Smooth muscle cell (in vitro differentiated cells): ENCODE data around the gene PIEZO2. TPM values are rescaled to one million over a fixed set of nuclear protein-coding genes. Genes with fewer than 3 reads are reported as not detected.

Experiments
- DNase-seq: peaks from one replicate; lab custom pipeline; 2025; ENCODE audit not compliant: unreplicated experiment; lab: John Stamatoyannopoulos, UW
- H2AFZ ChIP-seq: fragments of 200-600 bp; sonication (generic); 2 replicates; pipeline ENCODE4 v1.6.0; 2016; ENCODE audit warnings: antibody characterized with exemption, low read depth, mild to moderate bottlenecking
- H3F3A ChIP-seq: fragments of 200-600 bp; sonication (generic); 2 replicates; pipeline ENCODE4 v1.6.0; 2017; ENCODE audit warnings: antibody characterized with exemption, low read depth
- H3K27ac ChIP-seq: fragments of 200-600 bp; sonication (generic); 2 replicates; pipeline ENCODE4 v1.5.1; 2016; ENCODE audit warnings: low read depth, mild to moderate bottlenecking
- H3K27me3 ChIP-seq: fragments of 200-600 bp; sonication (generic); 2 replicates; pipeline ENCODE4 v1.6.1; 2016; ENCODE audit warnings: low read depth, mild to moderate bottlenecking
- H3K36me3 ChIP-seq: fragments of 200-600 bp; sonication (generic); 2 replicates; pipeline ENCODE4 v1.5.1; 2016; ENCODE audit warnings: low read depth
- H3K4me1 ChIP-seq: fragments of 200-600 bp; sonication (generic); 2 replicates; pipeline ENCODE4 v1.5.1; 2016; ENCODE audit warnings: low read depth
- H3K4me2 ChIP-seq: fragments of 200-600 bp; sonication (generic); 2 replicates; pipeline ENCODE4 v1.6.0; 2016; ENCODE audit warnings: mild to moderate bottlenecking
- H3K4me3 ChIP-seq: fragments of 200-600 bp; sonication (generic); 2 replicates; pipeline ENCODE4 v1.5.1; 2016; ENCODE audit warnings: mild to moderate bottlenecking
- H3K79me2 ChIP-seq: fragments of 200-600 bp; sonication (generic); 2 replicates; pipeline ENCODE4 v1.6.0; 2016; ENCODE audit warnings: low read depth, mild to moderate bottlenecking
- H3K9ac ChIP-seq: fragments of 200-600 bp; sonication (generic); 2 replicates; pipeline ENCODE4 v1.6.0; 2016; ENCODE audit warnings: low read depth
- H3K9me3 ChIP-seq: fragments of 200-600 bp; sonication (generic); replicated peaks from 2 replicates; pipeline ENCODE4 v1.5.1; 2016; ENCODE audit warnings: low read depth
- H4K20me1 ChIP-seq: fragments of 200-600 bp; sonication (generic); 2 replicates; pipeline ENCODE4 v1.6.0; 2016; ENCODE audit warnings: low read depth
- WGBS: methylation state at CpG from one replicate; pipeline ENCODE4 v1.1.7; 2016; ENCODE audit warnings: low lambda C conversion rate; 5-methylcytosine and 5-hydroxymethylcytosine counted together
- polyA plus RNA-seq: library from polyadenylated mRNA; unstranded; fragments of >200 nt; fragmentation: Nextera tagmentation; extraction: Ambion mirVana; gene quantifications from 2 replicates; pipeline ENCODE4 v1.2.1, GENCODE V29; 2016
- total RNA-seq: library from RNA; depleted of rRNA; stranded (reverse); fragments of >200 nt; gene quantifications from 2 replicates; pipeline ENCODE4 v1.2.3, GENCODE V29; 2014
- TF ChIP-seq, protein P1 (sequence below): fragments of 200-600 bp; sonication (generic); IDR thresholded peaks from 2 replicates; pipeline ENCODE4 v1.5.1; 2017; ENCODE audit warnings: borderline replicate concordance, mild to moderate bottlenecking, antibody characterized with exemption; ENCODE audit not compliant: insufficient read depth, poor library complexity, severe bottlenecking

Gene PIEZO2
- total and polyA plus RNA-seq, 2 experiments from 2014 or later, result 1.3 to 4.7 TPM

GRCh38 chr18:11148680-11149440, 509 bp downstream of the PIEZO2 start:
- Histone ChIP-seq H3K4me3 (peak overlapping the region; percentile 64), H3K36me3 (no peaks in the 10 kb centered on the region), H3K4me1 (peaks cover 10% of the 10 kb centered on the region), H3K9me3 (no peaks in the 10 kb centered on the region), H2AFZ (peak overlapping the region; percentile 90), H3K4me2 (peak overlapping the region; percentile 97), H3F3A (no peaks in the 10 kb centered on the region), H3K79me2 (no peaks in the 10 kb centered on the region), H3K9ac (no peak overlapping the region), H4K20me1 (no peaks in the 10 kb centered on the region), H3K27me3 (peaks cover 85% of the 10 kb centered on the region), H3K27ac (no peak overlapping the region)
- WGBS, result 2% methylated on average over 48 of the region's 86 CpGs
- TF ChIP-seq, protein P1, sequence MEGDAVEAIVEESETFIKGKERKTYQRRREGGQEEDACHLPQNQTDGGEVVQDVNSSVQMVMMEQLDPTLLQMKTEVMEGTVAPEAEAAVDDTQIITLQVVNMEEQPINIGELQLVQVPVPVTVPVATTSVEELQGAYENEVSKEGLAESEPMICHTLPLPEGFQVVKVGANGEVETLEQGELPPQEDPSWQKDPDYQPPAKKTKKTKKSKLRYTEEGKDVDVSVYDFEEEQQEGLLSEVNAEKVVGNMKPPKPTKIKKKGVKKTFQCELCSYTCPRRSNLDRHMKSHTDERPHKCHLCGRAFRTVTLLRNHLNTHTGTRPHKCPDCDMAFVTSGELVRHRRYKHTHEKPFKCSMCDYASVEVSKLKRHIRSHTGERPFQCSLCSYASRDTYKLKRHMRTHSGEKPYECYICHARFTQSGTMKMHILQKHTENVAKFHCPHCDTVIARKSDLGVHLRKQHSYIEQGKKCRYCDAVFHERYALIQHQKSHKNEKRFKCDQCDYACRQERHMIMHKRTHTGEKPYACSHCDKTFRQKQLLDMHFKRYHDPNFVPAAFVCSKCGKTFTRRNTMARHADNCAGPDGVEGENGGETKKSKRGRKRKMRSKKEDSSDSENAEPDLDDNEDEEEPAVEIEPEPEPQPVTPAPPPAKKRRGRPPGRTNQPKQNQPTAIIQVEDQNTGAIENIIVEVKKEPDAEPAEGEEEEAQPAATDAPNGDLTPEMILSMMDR, result no peak
- DNase-seq, result no peak

DNA sequence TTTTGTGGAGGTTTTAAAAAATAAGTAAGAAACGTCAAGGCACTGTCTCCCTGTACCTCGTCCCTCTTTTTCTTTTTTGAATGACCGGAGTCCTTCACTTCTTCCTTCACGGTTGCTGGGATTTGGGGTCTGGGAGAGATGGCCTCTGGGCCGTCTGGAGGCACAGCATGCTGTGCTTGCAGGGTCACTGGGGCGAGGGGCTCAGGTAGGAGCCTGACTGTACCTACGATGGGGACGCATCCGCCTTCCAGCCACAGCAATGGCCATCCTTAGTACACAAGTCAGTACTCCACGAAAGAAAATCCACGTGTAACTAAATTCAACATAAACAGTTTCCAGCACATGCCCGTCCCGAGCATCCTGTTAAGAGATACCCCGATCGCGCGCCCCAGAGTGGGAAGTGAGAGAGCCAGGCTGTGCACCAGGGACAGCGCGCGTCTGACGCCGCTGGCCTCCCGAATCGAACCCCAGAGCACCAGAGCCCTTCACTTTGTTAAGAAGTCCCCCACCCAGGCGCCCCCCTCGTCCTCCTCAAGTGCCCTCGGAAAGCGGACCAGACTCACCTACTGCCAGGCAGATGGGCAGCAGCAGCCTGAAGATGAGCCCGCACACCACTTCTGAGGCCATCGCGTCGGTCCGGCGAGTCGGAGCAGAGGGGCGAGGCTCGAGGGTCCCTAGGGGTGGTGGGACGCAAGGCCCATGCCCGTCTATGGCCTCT, 1.2 kb downstream of the PIEZO2 start:
- Histone ChIP-seq H3K36me3 (no peaks in the 10 kb centered on the region), H3K4me2 (peak overlapping the region; percentile 97), H4K20me1 (no peaks in the 10 kb centered on the region), H3K9me3 (no peaks in the 10 kb centered on the region), H3K9ac (no peak overlapping the region), H3K4me1 (peaks cover 10% of the 10 kb centered on the region), H3K27ac (no peak overlapping the region), H3K79me2 (no peaks in the 10 kb centered on the region), H3K4me3 (peak overlapping the region; percentile 64), H3K27me3 (peaks cover 85% of the 10 kb centered on the region), H3F3A (no peaks in the 10 kb centered on the region), H2AFZ (peak overlapping the region; percentile 90)
- TF ChIP-seq, protein P1, result no peak
- no peak for DNase-seq
- 13% methylated on average over 37 of the region's 39 CpGs for WGBS

GRCh38 chr18:11147371-11147951, 1.9 kb downstream of the PIEZO2 start:
- H2AFZ ChIP-seq, result no peak overlapping the region
- TF ChIP-seq, protein P1, result no peak
- no peak overlapping the region for H3K27ac ChIP-seq
- H4K20me1 ChIP-seq, result no peaks in the 10 kb centered on the region
- no peaks in the 10 kb centered on the region for H3K9me3 ChIP-seq
- no peak overlapping the region for H3K9ac ChIP-seq
- peak overlapping the region; percentile 64 for H3K4me3 ChIP-seq
- H3F3A ChIP-seq, result no peaks in the 10 kb centered on the region
- peaks cover 81% of the 10 kb centered on the region for H3K27me3 ChIP-seq
- H3K4me1 ChIP-seq, result peaks cover 10% of the 10 kb centered on the region
- H3K79me2 ChIP-seq, result no peaks in the 10 kb centered on the region
- DNase-seq, result no peak
- WGBS, result 10% methylated on average over 23 of the region's 23 CpGs
- H3K36me3 ChIP-seq, result no peaks in the 10 kb centered on the region
- H3K4me2 ChIP-seq, result peak overlapping the region; percentile 97
